ENCODE data around the gene PLAAT4.
A peak's percentile ranks its signal among the peaks of the same experiment; 100 is the strongest.

The PLAAT4 gene

DNA sequence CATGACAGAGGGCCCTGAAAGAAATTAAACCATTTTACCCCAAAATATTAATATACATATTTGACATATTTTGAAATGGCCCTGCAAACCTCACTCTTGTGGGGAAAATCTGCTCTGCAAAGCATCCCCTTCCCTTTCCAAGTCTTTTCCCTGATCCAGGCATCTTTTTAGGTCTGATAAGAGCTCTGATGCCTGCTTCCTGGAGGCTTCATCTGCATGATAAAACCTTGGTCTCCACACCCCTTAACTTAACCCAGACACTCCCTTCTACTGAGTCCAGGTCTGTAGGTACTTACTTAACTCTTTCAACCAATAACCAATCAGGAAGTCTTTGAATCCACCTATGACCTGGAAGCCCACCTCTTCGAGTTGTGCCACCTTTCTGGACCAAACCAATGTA, 32.6 kb upstream of the PLAAT4 start:
- DNase-seq (ENCODE audit: low read depth) = no peak
- TF ChIP-seq CTCF (conservative IDR thresholded peaks at IDR 0.05; ENCODE audit: low read depth, low read length) = no peak
- no peak overlapping the region for H3K4me3 ChIP-seq (ENCODE audit: low read length)

DNA sequence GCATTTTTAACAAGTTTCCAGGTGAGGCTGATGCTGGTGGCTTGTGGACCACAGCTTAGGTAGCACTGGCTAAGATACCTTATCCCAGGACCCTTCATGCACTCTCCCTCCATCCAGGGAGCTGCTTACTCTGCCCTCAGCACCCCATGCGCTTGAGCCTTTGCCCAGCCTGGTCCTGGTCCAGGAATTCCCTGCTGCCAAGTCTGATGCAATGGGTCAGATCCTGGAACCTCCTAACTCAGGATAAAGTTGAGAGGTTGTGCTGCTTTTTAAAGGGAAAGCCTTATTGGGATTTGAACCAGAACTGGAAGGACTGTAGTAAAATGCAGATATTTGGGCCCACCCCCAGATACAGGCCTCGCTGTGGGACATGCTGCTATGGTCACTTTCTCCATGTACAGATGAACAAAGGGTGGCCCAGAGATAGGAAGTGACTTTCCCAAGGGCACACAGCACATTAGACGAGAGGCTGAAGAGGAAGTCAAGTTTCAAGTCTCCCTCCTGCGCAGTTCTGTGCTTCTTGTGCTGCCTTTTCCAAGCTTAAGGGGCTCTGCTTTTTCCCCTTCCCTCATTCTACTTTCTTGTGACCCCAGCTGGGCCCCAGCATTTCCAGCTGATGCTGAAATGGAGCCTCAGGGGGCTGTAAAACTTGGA, 31.5 kb upstream of the PLAAT4 start:
- no peak overlapping the region for H3K4me3 ChIP-seq (ENCODE audit: low read length)
- DNase-seq (ENCODE audit: low read depth) = no peak
- TF ChIP-seq CTCF (conservative IDR thresholded peaks at IDR 0.05; ENCODE audit: low read depth, low read length) = no peak

- no peak within 1 kb of the TSS for H3K4me3 ChIP-seq (ENCODE audit: low read length)
- no peak for TF ChIP-seq CTCF (conservative IDR thresholded peaks at IDR 0.05; ENCODE audit: low read depth, low read length)
- no peak for DNase-seq (ENCODE audit: low read depth)
Observed at GRCh38 chr11:63505857-63506528, 30.6 kb upstream of the PLAAT4 start, which contains the start of gene LGALS12. Gene LGALS12 (plus strand): TSS chr11:63506084. CDS start chr11:63506459, 375 bp downstream.

GRCh38 chr11:63506876-63507275, 29.7 kb upstream of the PLAAT4 start:
- no peak overlapping the region for H3K4me3 ChIP-seq (ENCODE audit: low read length)
- TF ChIP-seq CTCF (conservative IDR thresholded peaks at IDR 0.05; ENCODE audit: low read depth, low read length) = no peak
- no peak for DNase-seq (ENCODE audit: low read depth)

DNA sequence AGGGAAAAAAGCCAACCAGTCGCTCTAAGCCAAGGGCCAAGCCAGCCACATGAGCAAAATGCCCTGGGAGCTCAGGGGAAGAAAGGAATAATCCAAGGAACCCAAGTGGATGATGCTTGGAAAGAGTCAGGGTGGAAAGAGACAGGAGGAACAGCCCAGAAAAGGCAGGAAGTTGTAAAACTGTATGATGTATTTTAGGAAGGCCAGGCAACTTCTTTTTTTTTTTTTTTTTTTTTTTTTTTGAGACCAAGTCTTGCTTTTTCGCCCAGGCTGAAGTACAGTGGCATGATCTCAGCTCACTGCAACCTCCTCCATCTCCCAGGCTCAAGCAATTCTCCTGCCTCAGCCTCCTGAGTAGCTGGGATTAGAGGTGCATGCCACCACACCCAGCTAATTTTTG, 29.1 kb upstream of the PLAAT4 start:
- DNase-seq (ENCODE audit: low read depth) = no peak
- TF ChIP-seq CTCF (conservative IDR thresholded peaks at IDR 0.05; ENCODE audit: low read depth, low read length) = no peak
- H3K4me3 ChIP-seq (ENCODE audit: low read length) = no peak overlapping the region

DNA sequence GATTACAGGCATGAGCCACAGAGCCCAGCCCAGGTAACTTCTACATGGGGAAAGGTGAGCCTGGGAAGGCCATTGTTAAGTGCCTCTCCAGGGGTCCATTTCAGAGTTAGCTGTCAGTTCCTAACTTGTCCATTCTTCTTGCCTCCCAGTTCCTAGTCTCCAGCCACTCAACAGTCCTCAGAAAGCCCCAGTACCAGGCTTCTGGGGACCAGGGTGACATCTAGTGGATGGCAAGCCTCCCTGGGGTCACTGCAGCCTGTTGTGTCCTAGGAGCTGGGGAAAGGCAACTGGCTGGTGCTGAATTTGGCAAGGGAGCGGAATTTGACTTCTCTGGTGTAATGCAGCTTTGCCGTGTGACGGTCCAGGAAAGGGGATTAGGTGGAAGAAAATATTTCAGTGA, 28.6 kb upstream of the PLAAT4 start:
- DNase-seq (ENCODE audit: low read depth) = no peak
- peak; percentile 59 for TF ChIP-seq CTCF (conservative IDR thresholded peaks at IDR 0.05; ENCODE audit: low read depth, low read length)
- H3K4me3 ChIP-seq (ENCODE audit: low read length) = no peak overlapping the region

DNA sequence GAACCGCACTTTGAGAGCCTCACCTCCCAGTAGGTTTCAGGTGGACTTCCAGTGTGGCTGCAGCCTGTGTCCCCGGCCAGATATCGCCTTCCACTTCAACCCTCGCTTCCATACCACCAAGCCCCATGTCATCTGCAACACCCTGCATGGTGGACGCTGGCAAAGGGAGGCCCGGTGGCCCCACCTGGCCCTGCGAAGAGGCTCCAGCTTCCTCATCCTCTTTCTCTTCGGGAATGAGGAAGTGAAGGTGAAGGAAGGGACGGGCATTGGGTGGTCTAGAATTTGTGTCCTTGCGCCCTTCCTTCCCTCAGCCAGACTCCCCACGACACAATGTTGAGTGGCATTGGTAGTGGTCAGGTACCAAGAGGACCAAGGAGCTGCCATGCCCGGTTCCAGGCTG, 27.9 kb upstream of the PLAAT4 start:
- no peak for TF ChIP-seq CTCF (conservative IDR thresholded peaks at IDR 0.05; ENCODE audit: low read depth, low read length)
- no peak overlapping the region for H3K4me3 ChIP-seq (ENCODE audit: low read length)
- no peak for DNase-seq (ENCODE audit: low read depth)

All from retinal pigment epithelial cell (primary cell).